HepG2 (cell line): ENCODE measurements around the gene SLC2A4. TPM values are rescaled to one million over a fixed set of nuclear protein-coding genes. Genes with fewer than 3 reads are reported as not detected.

Source experiments
- HIC2 ChIP-seq: sonication (generic); formaldehyde crosslinking; IDR thresholded peaks from 2 replicates; pipeline ENCODE4 v1.9.0; 2022; ENCODE audit warnings: low read depth, missing genetic modification reagents
- PAWR ChIP-seq: sonication (generic); formaldehyde crosslinking; IDR thresholded peaks from 2 replicates; pipeline ENCODE4 v1.4.0; 2020; ENCODE audit warnings: missing genetic modification reagents, mild to moderate bottlenecking, borderline replicate concordance
- PHF21A ChIP-seq: sonication (generic); formaldehyde crosslinking; IDR thresholded peaks from 2 replicates; pipeline ENCODE4 v1.5.0; 2020; ENCODE audit warnings: mild to moderate bottlenecking, missing genetic modification reagents
- RFX5 ChIP-seq: IDR thresholded peaks from 2 replicates; pipeline ENCODE4 v1.6.1; 2011; ENCODE audit warnings: low read depth, low read length, improper control_type of control experiment
- SIX1 ChIP-seq: sonication (generic); formaldehyde crosslinking; IDR thresholded peaks from 2 replicates; pipeline ENCODE4 v1.4.0; 2020; ENCODE audit warnings: missing genetic modification reagents, borderline replicate concordance
- ZBTB40 ChIP-seq, 2 experiments: fragments of 450-650 bp in 1 of 2; sonication (generic) in 1 of 2; formaldehyde crosslinking in 1 of 2; IDR thresholded peaks; 2 replicates each; pipeline versions ENCODE4 v1.6.1 to v1.8.0; 2016 to 2022; ENCODE audit warnings: antibody characterized with exemption in 1 of 2, mild to moderate bottlenecking in 1 of 2, missing genetic modification reagents in 1 of 2
- ZFP36L2 ChIP-seq: sonication (generic); formaldehyde crosslinking; IDR thresholded peaks from 2 replicates; pipeline ENCODE4 v1.4.0; 2020; ENCODE audit warnings: missing genetic modification reagents
- ZFP41 ChIP-seq: sonication (generic); formaldehyde crosslinking; IDR thresholded peaks from 2 replicates; pipeline ENCODE4 v1.4.0; 2020; ENCODE audit warnings: mild to moderate bottlenecking, missing genetic modification reagents, borderline replicate concordance
- ZNF101 ChIP-seq: sonication (generic); formaldehyde crosslinking; IDR thresholded peaks from 2 replicates; pipeline ENCODE4 v1.4.0; 2020; ENCODE audit warnings: mild to moderate bottlenecking, low read depth, missing genetic modification reagents, borderline replicate concordance
- ZNF20 ChIP-seq: sonication (generic); formaldehyde crosslinking; IDR thresholded peaks from 2 replicates; pipeline ENCODE4 v1.4.0; 2020; ENCODE audit warnings: mild to moderate bottlenecking, moderate library complexity, missing genetic modification reagents
- ZNF232 ChIP-seq: sonication (generic); formaldehyde crosslinking; IDR thresholded peaks from 2 replicates; pipeline ENCODE4 v1.4.0; 2020; ENCODE audit warnings: missing genetic modification reagents, borderline replicate concordance
- ZNF263 ChIP-seq: sonication (generic); formaldehyde crosslinking; IDR thresholded peaks from 2 replicates; pipeline ENCODE4 v1.4.0; 2020; ENCODE audit warnings: missing genetic modification reagents
- ZNF30 ChIP-seq: sonication (generic); formaldehyde crosslinking; IDR thresholded peaks from 2 replicates; pipeline ENCODE4 v1.5.0; 2020; ENCODE audit warnings: mild to moderate bottlenecking, missing genetic modification reagents
- ZNF337 ChIP-seq: sonication (generic); formaldehyde crosslinking; IDR thresholded peaks from 2 replicates; pipeline ENCODE4 v1.5.1; 2020; ENCODE audit warnings: missing genetic modification reagents, low read depth, mild to moderate bottlenecking, borderline replicate concordance
- ZNF616 ChIP-seq: sonication (generic); formaldehyde crosslinking; IDR thresholded peaks from 2 replicates; pipeline ENCODE4 v1.5.0; 2020; ENCODE audit warnings: low read depth, mild to moderate bottlenecking, missing genetic modification reagents
- ZSCAN29 ChIP-seq: sonication (generic); formaldehyde crosslinking; conservative IDR thresholded peaks from 2 replicates; pipeline ENCODE4 v1.4.0; 2020; ENCODE audit warnings: mild to moderate bottlenecking, missing genetic modification reagents
- polyA plus RNA-seq, 8 experiments: library from polyadenylated mRNA; depleted of rRNA in 3 of 8; stranded (reverse) in 7 of 8; unstranded in 1 of 8; fragments of >200 nt; fragmentation: Illumina TruSeq in 4 of 8; extraction: Trizol in 4 of 8; gene quantifications; 2 replicates each; pipeline versions ENCODE4 v1.2.1 to v1.2.3, GENCODE V29; 2011 to 2016; ENCODE audit warnings: low read depth in 4 of 8, missing spikeins in 1 of 8, mixed read lengths in 1 of 8; ENCODE audit not compliant: insufficient read depth in 1 of 8
- total RNA-seq, 5 experiments: library from RNA; depleted of rRNA; stranded (reverse); fragments of >200 nt; fragmentation: Illumina TruSeq; extraction: Trizol; gene quantifications; 2 replicates each; pipeline ENCODE4 v1.2.3, GENCODE V29; 2016; ENCODE audit warnings: low read depth in 1 of 5

SLC2A4 gene
- total and polyA plus RNA-seq, 2 of the 13 experiments (the other 11 are each of a cell fraction or from before 2014, with no cell fraction given), result 4.9 to 5.8 TPM

- TF ChIP-seq ZNF616 (CRISPR knock-in tag) (peak; percentile 40), ZNF20 (CRISPR knock-in tag) (no peak), PAWR (CRISPR knock-in tag) (no peak), ZNF232 (CRISPR knock-in tag) (peak; percentile 21; the same call in 1 of the 2 replicates), ZBTB40 (IDR thresholded peaks at IDR 0.05) (peak; percentile 83), ZBTB40 (CRISPR knock-in tag; IDR thresholded peaks at IDR 0.05) (no peak; the same call in none of the 2 replicates), ZFP41 (0 out of 2 replicates have a peak, but pooled peaks have one; percentile 36), ZFP36L2 (no peak), ZSCAN29 (CRISPR knock-in tag) (peak; percentile 52; the same call in 1 of the 2 replicates), PHF21A (peak; percentile 39; the same call in 1 of the 2 replicates), ZNF101 (CRISPR knock-in tag) (no peak), ZNF337 (CRISPR knock-in tag) (no peak), ZNF30 (CRISPR knock-in tag) (no peak), SIX1 (CRISPR knock-in tag) (no peak), ZNF263 (peak; percentile 44; the same call in 1 of the 2 replicates), HIC2 (0 out of 2 replicates have a peak, but pooled peaks have one; percentile 29), RFX5 (no peak)
Measured at GRCh38 chr17:7314719-7315569, 33.4 kb downstream of the SLC2A4 start, which contains the start of gene GPS2 (continued).
